Neuron (in vitro differentiated cells): ENCODE measurements around the gene ATP5ME.
"Not testable (repeated sequence)": the region's sequence is repeated elsewhere in the genome, so short reads cannot be mapped to it uniquely, and the experiment has no call there.

Experiments
- H2AFZ ChIP-seq: one replicate; pipeline ENCODE4 v1.6.1; 2013; ENCODE audit warnings: low read depth, mild to moderate bottlenecking, inconsistent platforms, low read length, moderate library complexity
- H3K27me3 ChIP-seq: one replicate; pipeline ENCODE4 v1.6.1; 2013; ENCODE audit warnings: low read length; ENCODE audit not compliant: insufficient read depth
- H3K36me3 ChIP-seq: one replicate; pipeline ENCODE4 v1.6.1; 2013; ENCODE audit warnings: low read length; ENCODE audit not compliant: insufficient read depth
- H3K4me1 ChIP-seq: one replicate; pipeline ENCODE4 v1.6.1; 2013; ENCODE audit warnings: low read length; ENCODE audit not compliant: insufficient read depth
- H3K4me3 ChIP-seq: 2 replicates; pipeline ENCODE4 v1.5.1; 2013; ENCODE audit warnings: mild to moderate bottlenecking, low read length, moderate library complexity
- H3K9me3 ChIP-seq: one replicate; pipeline ENCODE4 v1.6.1; 2013; ENCODE audit warnings: low read length

ATP5ME gene

GRCh38 chr4:677431-678293 is 3.6 kb upstream of the ATP5ME start:
- Histone ChIP-seq H3K4me3 (no peak overlapping the region), H3K27me3 (no peaks in the 10 kb centered on the region), H3K4me1 (peaks cover 10% of the 10 kb centered on the region), H3K36me3 (no peaks in the 10 kb centered on the region), H3K9me3 (no peaks in the 10 kb centered on the region), H2AFZ (no peak overlapping the region)

GRCh38 chr4:676871-677235 is 2.8 kb upstream of the ATP5ME start:
- Histone ChIP-seq H3K4me1 (peaks cover 10% of the 10 kb centered on the region), H2AFZ (no peak overlapping the region), H3K36me3 (peaks cover 5% of the 10 kb centered on the region), H3K27me3 (no peaks in the 10 kb centered on the region), H3K4me3 (no peak overlapping the region), H3K9me3 (no peaks in the 10 kb centered on the region)

- H3K27me3 ChIP-seq, result no peaks in the 10 kb centered on the region
- H3K4me1 ChIP-seq, result peaks cover 10% of the 10 kb centered on the region
- H3K4me3 ChIP-seq, result no peak overlapping the region
- no peaks in the 10 kb centered on the region for H3K9me3 ChIP-seq
- peaks cover 11% of the 10 kb centered on the region for H3K36me3 ChIP-seq
- no peak overlapping the region for H2AFZ ChIP-seq
Measured at GRCh38 chr4:675980-676870, 2.1 kb upstream of the ATP5ME start.

GRCh38 chr4:675036-675882 is 1.2 kb upstream of the ATP5ME start:
- H3K4me1 ChIP-seq, result peaks cover 10% of the 10 kb centered on the region
- H3K9me3 ChIP-seq, result no peaks in the 10 kb centered on the region
- no peak overlapping the region for H2AFZ ChIP-seq
- peak overlapping the region; percentile 70 for H3K4me3 ChIP-seq
- no peaks in the 10 kb centered on the region for H3K27me3 ChIP-seq
- peaks cover 17% of the 10 kb centered on the region for H3K36me3 ChIP-seq

GRCh38 chr4:673349-674091 is 556 bp downstream of the ATP5ME start:
- no peaks in the 10 kb centered on the region for H3K9me3 ChIP-seq
- no peaks in the 10 kb centered on the region for H3K27me3 ChIP-seq
- H3K36me3 ChIP-seq, result peaks cover 17% of the 10 kb centered on the region
- H3K4me3 ChIP-seq, result peak overlapping the region; percentile 70
- no peak overlapping the region for H2AFZ ChIP-seq
- peaks cover 10% of the 10 kb centered on the region for H3K4me1 ChIP-seq

- Histone ChIP-seq H3K36me3 (peaks cover 17% of the 10 kb centered on the region), H3K9me3 (no peaks in the 10 kb centered on the region), H3K27me3 (no peaks in the 10 kb centered on the region), H3K4me3 (no peak overlapping the region), H2AFZ (no peak overlapping the region), H3K4me1 (peaks cover 10% of the 10 kb centered on the region)
Measured at GRCh38 chr4:671769-672168, 2.3 kb downstream of the ATP5ME start.

- not testable (repeated sequence) for H3K9me3 ChIP-seq, H3K4me3 ChIP-seq, H2AFZ ChIP-seq, H3K27me3 ChIP-seq, H3K4me1 ChIP-seq
- peaks cover 17% of the 10 kb centered on the region for H3K36me3 ChIP-seq
Measured at GRCh38 chr4:669806-670559, 4.1 kb downstream of the ATP5ME start.

GRCh38 chr4:668219-668618 is 5.9 kb downstream of the ATP5ME start:
- not testable (repeated sequence) for H2AFZ ChIP-seq, H3K9me3 ChIP-seq, H3K4me1 ChIP-seq, H3K4me3 ChIP-seq
- H3K36me3 ChIP-seq, result peaks cover 17% of the 10 kb centered on the region
- H3K27me3 ChIP-seq, result peaks cover 21% of the 10 kb centered on the region

GRCh38 chr4:667545-667925 is 6.5 kb downstream of the ATP5ME start:
- Histone ChIP-seq H3K36me3 (peaks cover 17% of the 10 kb centered on the region), H3K27me3 (peaks cover 25% of the 10 kb centered on the region), H3K9me3 (peaks cover 2% of the 10 kb centered on the region), H2AFZ (no peak overlapping the region), H3K4me1 (no peaks in the 10 kb centered on the region), H3K4me3 (no peak overlapping the region)

- Histone ChIP-seq H2AFZ (no peak overlapping the region), H3K9me3 (peaks cover 6% of the 10 kb centered on the region), H3K27me3 (peaks cover 25% of the 10 kb centered on the region), H3K36me3 (peaks cover 12% of the 10 kb centered on the region), H3K4me1 (no peaks in the 10 kb centered on the region), H3K4me3 (no peak overlapping the region)
Measured at GRCh38 chr4:666822-667544, 7.1 kb downstream of the ATP5ME start.

- H3K4me1 ChIP-seq, result no peaks in the 10 kb centered on the region
- H3K9me3 ChIP-seq, result peaks cover 6% of the 10 kb centered on the region
- H2AFZ ChIP-seq, result no peak overlapping the region
- H3K4me3 ChIP-seq, result no peak overlapping the region
- peaks cover 8% of the 10 kb centered on the region for H3K36me3 ChIP-seq
- peaks cover 25% of the 10 kb centered on the region for H3K27me3 ChIP-seq
Measured at GRCh38 chr4:666436-666810, 7.7 kb downstream of the ATP5ME start.
